ENCODE measurements around the gene MUC13. TPM values are rescaled to one million over a fixed set of nuclear protein-coding genes. Genes with fewer than 3 reads are reported as not detected.

MUC13 gene
- total RNA-seq, 1 experiment from 2014 or later, result not detected

GRCh38 chr3:124920718-124921117, 13.8 kb downstream of the MUC13 start:
- ChIA-PET POLR2A (ENCODE audit: low non-redundant PET) (no interaction called here), CTCF (no interaction called here)
- Histone ChIP-seq H3K27me3 (replicated peaks; ENCODE audit: insufficient read depth, low read depth, low read length, poor library complexity) (no peaks in the 10 kb centered on the region), H3K36me3 (ENCODE audit: insufficient read depth, low read length, poor library complexity, severe bottlenecking) (no peaks in the 10 kb centered on the region), H3K27ac (ENCODE audit: low read depth, low read length, poor library complexity, severe bottlenecking) (no peak overlapping the region), H3K9me3 (ENCODE audit: low read depth, low read length, poor library complexity, severe bottlenecking) (no peaks in the 10 kb centered on the region), H3K4me1 (ENCODE audit: insufficient read depth, low read length, poor library complexity, severe bottlenecking) (no peaks in the 10 kb centered on the region), H3K4me3 (ENCODE audit: low read depth, low read length, poor library complexity, severe bottlenecking) (no peak overlapping the region)
- no TSS peak for BruUV-seq (replicated peaks)
- no peak for DNase-seq (ENCODE audit: low spot score)
- intact Hi-C loops (cut with micrococcal nuclease; ENCODE audit: unreplicated experiment), result no loop called here
- TF ChIP-seq CTCF (conservative IDR thresholded peaks at IDR 0.05; ENCODE audit: low read depth, low read length) (no peak), EZH2 (IDR thresholded peaks at IDR 0.05; ENCODE audit: borderline replicate concordance, low read depth, low read length, poor library complexity, severe bottlenecking) (no peak)

- ChIA-PET POLR2A (ENCODE audit: low non-redundant PET) (no interaction called here), CTCF (no interaction called here)
- TF ChIP-seq CTCF (conservative IDR thresholded peaks at IDR 0.05; ENCODE audit: low read depth, low read length), result no peak
- TF ChIP-seq EZH2 (IDR thresholded peaks at IDR 0.05; ENCODE audit: borderline replicate concordance, low read depth, low read length, poor library complexity, severe bottlenecking), result no peak
- no TSS peak for BruUV-seq (replicated peaks)
- Histone ChIP-seq H3K9me3 (ENCODE audit: low read depth, low read length, poor library complexity, severe bottlenecking) (no peaks in the 10 kb centered on the region), H3K27me3 (replicated peaks; ENCODE audit: insufficient read depth, low read depth, low read length, poor library complexity) (no peaks in the 10 kb centered on the region), H3K27ac (ENCODE audit: low read depth, low read length, poor library complexity, severe bottlenecking) (no peak overlapping the region), H3K36me3 (ENCODE audit: insufficient read depth, low read length, poor library complexity, severe bottlenecking) (no peaks in the 10 kb centered on the region), H3K4me3 (ENCODE audit: low read depth, low read length, poor library complexity, severe bottlenecking) (no peak overlapping the region), H3K4me1 (ENCODE audit: insufficient read depth, low read length, poor library complexity, severe bottlenecking) (no peaks in the 10 kb centered on the region)
- no peak for DNase-seq (ENCODE audit: low spot score)
- intact Hi-C loops (cut with micrococcal nuclease; ENCODE audit: unreplicated experiment), result no loop called here
Measured at GRCh38 chr3:124919756-124920155, 14.8 kb downstream of the MUC13 start.

GRCh38 chr3:124918524-124918923, 16.0 kb downstream of the MUC13 start:
- intact Hi-C loops (cut with micrococcal nuclease; ENCODE audit: unreplicated experiment), result no loop called here
- ChIA-PET CTCF (no interaction called here), POLR2A (ENCODE audit: low non-redundant PET) (no interaction called here)
- Histone ChIP-seq H3K36me3 (ENCODE audit: insufficient read depth, low read length, poor library complexity, severe bottlenecking) (no peaks in the 10 kb centered on the region), H3K9me3 (ENCODE audit: low read depth, low read length, poor library complexity, severe bottlenecking) (no peaks in the 10 kb centered on the region), H3K4me3 (ENCODE audit: low read depth, low read length, poor library complexity, severe bottlenecking) (no peak overlapping the region), H3K4me1 (ENCODE audit: insufficient read depth, low read length, poor library complexity, severe bottlenecking) (no peaks in the 10 kb centered on the region), H3K27ac (ENCODE audit: low read depth, low read length, poor library complexity, severe bottlenecking) (no peak overlapping the region), H3K27me3 (replicated peaks; ENCODE audit: insufficient read depth, low read depth, low read length, poor library complexity) (no peaks in the 10 kb centered on the region)
- TF ChIP-seq CTCF (conservative IDR thresholded peaks at IDR 0.05; ENCODE audit: low read depth, low read length) (no peak), EZH2 (IDR thresholded peaks at IDR 0.05; ENCODE audit: borderline replicate concordance, low read depth, low read length, poor library complexity, severe bottlenecking) (no peak)
- BruUV-seq (replicated peaks), result no TSS peak
- no peak for DNase-seq (ENCODE audit: low spot score)
